Kidney (tissue), 14 donors: ENCODE measurements around the gene KCNJ8. TPM values are rescaled to one million over a fixed set of nuclear protein-coding genes. Genes with fewer than 3 reads are reported as not detected.
A peak's percentile ranks its signal among the peaks of the same experiment; 100 is the strongest.

ENCODE experiments used
- DNase-seq, 5 donors: peaks; one replicate each; pipeline ENCODE4 v3.0.0-alpha.2; 2013 to 2020
- FAIRE-seq: peaks from 2 replicates; lab custom pipeline; 2012; peaks lifted over from hg19 to GRCh38; lab: Jason Lieb, UNC
- H3K27ac ChIP-seq, 2 donors: one replicate each; pipeline ENCODE4 v1.7.0; 2013; ENCODE audit warnings: low read depth in 2 of 2, low read length in 2 of 2, inconsistent platforms in 1 of 2
- H3K27me3 ChIP-seq: one replicate; pipeline ENCODE4 v1.7.1; 2013; ENCODE audit warnings: low read length, inconsistent platforms; ENCODE audit not compliant: control insufficient read depth, insufficient read depth
- H3K36me3 ChIP-seq, 3 donors: one replicate each; pipeline versions ENCODE4 v1.7.0 to v1.7.1; 2013; ENCODE audit warnings: low read length in 3 of 3, control low read depth in 1 of 3, inconsistent platforms in 1 of 3; ENCODE audit not compliant: insufficient read depth in 3 of 3, control insufficient read depth in 2 of 3
- H3K4me1 ChIP-seq, 3 donors: one replicate each; pipeline versions ENCODE4 v1.7.0 to v1.7.1; 2013; ENCODE audit warnings: low read length in 3 of 3, inconsistent platforms in 1 of 3, low read depth in 1 of 3; ENCODE audit not compliant: control insufficient read depth in 2 of 3, insufficient read depth in 2 of 3
- H3K4me3 ChIP-seq, 3 donors: one replicate each; pipeline versions ENCODE4 v1.7.0 to v1.8.1; 2013; ENCODE audit warnings: low read length in 3 of 3, control low read depth in 1 of 3, inconsistent platforms in 1 of 3
- H3K9ac ChIP-seq, 3 donors: one replicate each; pipeline versions ENCODE4 v1.7.0 to v1.7.1; 2013; ENCODE audit warnings: low read length in 3 of 3, control low read depth in 1 of 3, inconsistent platforms in 1 of 3
- H3K9me3 ChIP-seq, 3 donors: one replicate each; pipeline versions ENCODE4 v1.7.0 to v1.7.1; 2013; ENCODE audit warnings: low read length in 3 of 3, control low read depth in 1 of 3, inconsistent platforms in 1 of 3; ENCODE audit not compliant: control insufficient read depth in 2 of 3, insufficient read depth in 1 of 3
- CTCF ChIP-seq: IDR thresholded peaks from 3 replicates; pipeline ENCODE4 v1.5.1; 2012; ENCODE audit warnings: mild to moderate bottlenecking, moderate library complexity, borderline replicate concordance; ENCODE audit not compliant: insufficient read depth; ENCODE audit errors: extremely low read depth
- intact Hi-C: fragments of 100-400 bp; cut with DNase I; formaldehyde crosslinking; loops from one replicate; pipeline ENCODE4 v1.11.1; 2022
- polyA plus RNA-seq: library from polyadenylated mRNA; stranded (reverse); fragments of 350-450 nt; fragmentation: Illumina TruSeq; extraction: RNeasy Lipid Tissue Mini Kit (QIAGEN cat#74804); gene quantifications from one replicate; pipeline ENCODE4 v1.2.3, GENCODE V29; 2014; ENCODE audit warnings: low read depth, low replicate concordance; ENCODE audit not compliant: insufficient read depth
- total RNA-seq: library from RNA; stranded (reverse); fragmentation: NEBNext Ultra II Directional; extraction: Animal tissue kit (Norgen Biotek cat#: 25700); gene quantifications from one replicate; pipeline ENCODE4 v1.2.1, GENCODE V29; 2021
- donor health status: control.
- donor health status: control.
- donor health status: control.
- donor health status: control.
- donor health status: control.
- donor health status: DM: yes; HTN: yes; CAD: no.
- donor health status: Normal renal cell carcinoma (clear cell type).

KCNJ8 gene
- total and polyA plus RNA-seq, 2 donors from 2014 or later, result 5.6 to 13.1 TPM

GRCh38 chr12:21776175-21776574 lies 1.7 kb upstream of the KCNJ8 start:
- Histone ChIP-seq H3K4me1 (no peaks in the 10 kb centered on the region), H3K27me3 (no peaks in the 10 kb centered on the region), H3K27ac (peak overlapping the region in 1 of 2 donors; percentile 54), H3K36me3 (no peaks in the 10 kb centered on the region), H3K9ac (no peak overlapping the region), H3K9me3 (no peaks in the 10 kb centered on the region), H3K4me3 (no peak overlapping the region)
- DNase-seq (no peak), FAIRE-seq (no peak)
- no peak for TF ChIP-seq CTCF
- intact Hi-C loops, result no loop called here

GRCh38 chr12:21775133-21775820 lies 771 bp upstream of the KCNJ8 start:
- H3K4me1 ChIP-seq, result no peaks in the 10 kb centered on the region
- FAIRE-seq, result no peak
- no peaks in the 10 kb centered on the region for H3K27me3 ChIP-seq
- DNase-seq, result peak in 2 of 5 donors; percentile 29 to 61
- peak overlapping the region in 2 of 3 donors; percentile 50 to 56 for H3K9ac ChIP-seq
- peak overlapping the region in 1 of 2 donors; percentile 88 for H3K27ac ChIP-seq
- intact Hi-C loops, result no loop called here
- no peaks in the 10 kb centered on the region for H3K36me3 ChIP-seq
- no peak for TF ChIP-seq CTCF
- H3K9me3 ChIP-seq, result no peaks in the 10 kb centered on the region
- peak overlapping the region; percentile 32 to 57 (median 48) for H3K4me3 ChIP-seq

- peak overlapping the region; percentile 28 to 56 (median 41) for H3K9ac ChIP-seq
- H3K27ac ChIP-seq, result peak overlapping the region; percentile 46 to 84
- no peak for TF ChIP-seq CTCF
- no peaks in the 10 kb centered on the region for H3K27me3 ChIP-seq
- no peaks in the 10 kb centered on the region for H3K36me3 ChIP-seq
- DNase-seq (peak in 2 of 5 donors; percentile 29 to 44), FAIRE-seq (no peak)
- intact Hi-C loops, result no loop called here
- H3K9me3 ChIP-seq, result no peaks in the 10 kb centered on the region
- H3K4me3 ChIP-seq, result peak overlapping the region; percentile 56 to 70 (median 62)
- no peaks in the 10 kb centered on the region for H3K4me1 ChIP-seq
Measured at GRCh38 chr12:21773806-21774205, 700 bp downstream of the KCNJ8 start.
